ENCODE results near the gene SMIM38.
"Not testable (repeated sequence)": the region's sequence is repeated elsewhere in the genome, so short reads cannot be mapped to it uniquely, and the experiment has no call there.

The SMIM38 gene

DNA sequence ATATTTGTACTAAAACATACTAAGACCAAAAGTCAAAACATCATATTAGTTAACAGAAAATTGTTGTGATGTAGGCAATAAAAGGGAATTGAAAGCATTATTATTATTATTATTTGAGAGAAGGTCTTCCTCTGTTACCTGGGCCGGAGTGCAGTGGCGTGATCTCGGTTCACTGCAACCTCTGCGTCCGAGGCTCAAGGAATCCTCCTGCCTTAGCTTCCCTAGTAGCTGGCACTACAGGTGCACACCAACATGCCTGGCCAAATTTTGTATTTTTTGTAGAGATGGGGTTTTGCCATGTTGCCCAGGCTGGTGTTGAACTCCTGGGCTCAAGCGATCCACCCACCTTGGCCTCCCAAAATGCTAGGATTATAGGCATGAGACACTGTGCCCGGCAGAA lies 15.6 kb upstream of the SMIM38 start:
- not testable (repeated sequence) for DNase-seq (ENCODE audit: low spot score)

GRCh38 chr11:69140635-69141034 lies 15.1 kb upstream of the SMIM38 start:
- DNase-seq (ENCODE audit: low spot score) = no peak

DNA sequence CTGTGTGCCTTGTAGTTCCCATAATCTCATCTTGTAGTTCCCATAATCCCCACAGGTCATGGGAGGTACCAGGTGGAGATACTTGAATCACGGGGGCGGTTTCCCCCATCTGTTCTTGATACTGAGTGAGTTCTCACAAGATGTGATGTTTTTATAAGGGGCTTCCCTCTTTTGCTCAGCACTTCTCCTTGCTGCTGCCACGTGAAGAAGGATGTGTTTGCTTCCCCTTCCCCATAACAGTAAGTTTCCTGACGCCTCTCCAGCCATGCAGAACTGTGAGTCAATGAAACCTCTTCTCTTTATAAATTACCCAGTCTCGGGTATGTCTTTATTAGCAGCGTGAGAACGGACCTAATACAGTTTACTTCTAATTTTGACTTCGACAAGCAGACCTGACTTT lies 14.0 kb upstream of the SMIM38 start:
- no peak for DNase-seq (ENCODE audit: low spot score)

DNA sequence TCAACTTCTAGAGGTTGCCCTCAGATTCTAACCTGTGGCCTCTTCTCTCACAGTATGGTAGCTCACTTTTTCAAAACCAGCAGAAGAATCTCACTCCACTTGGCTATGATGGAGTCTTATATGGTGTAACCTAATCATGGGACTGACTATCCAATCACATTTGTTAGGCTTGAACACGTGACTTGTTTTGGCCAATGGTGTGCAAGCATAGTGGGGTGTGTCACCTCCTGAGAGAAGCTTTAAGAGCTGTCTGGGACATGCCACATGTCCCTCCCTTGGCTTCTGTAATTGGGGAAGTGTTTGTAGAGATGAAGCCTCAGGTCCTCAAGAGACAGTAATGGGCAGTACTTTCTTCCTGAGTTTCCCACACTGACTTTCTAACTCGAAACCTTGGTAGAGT lies 12.8 kb upstream of the SMIM38 start:
- DNase-seq (ENCODE audit: low spot score) = no peak

DNA sequence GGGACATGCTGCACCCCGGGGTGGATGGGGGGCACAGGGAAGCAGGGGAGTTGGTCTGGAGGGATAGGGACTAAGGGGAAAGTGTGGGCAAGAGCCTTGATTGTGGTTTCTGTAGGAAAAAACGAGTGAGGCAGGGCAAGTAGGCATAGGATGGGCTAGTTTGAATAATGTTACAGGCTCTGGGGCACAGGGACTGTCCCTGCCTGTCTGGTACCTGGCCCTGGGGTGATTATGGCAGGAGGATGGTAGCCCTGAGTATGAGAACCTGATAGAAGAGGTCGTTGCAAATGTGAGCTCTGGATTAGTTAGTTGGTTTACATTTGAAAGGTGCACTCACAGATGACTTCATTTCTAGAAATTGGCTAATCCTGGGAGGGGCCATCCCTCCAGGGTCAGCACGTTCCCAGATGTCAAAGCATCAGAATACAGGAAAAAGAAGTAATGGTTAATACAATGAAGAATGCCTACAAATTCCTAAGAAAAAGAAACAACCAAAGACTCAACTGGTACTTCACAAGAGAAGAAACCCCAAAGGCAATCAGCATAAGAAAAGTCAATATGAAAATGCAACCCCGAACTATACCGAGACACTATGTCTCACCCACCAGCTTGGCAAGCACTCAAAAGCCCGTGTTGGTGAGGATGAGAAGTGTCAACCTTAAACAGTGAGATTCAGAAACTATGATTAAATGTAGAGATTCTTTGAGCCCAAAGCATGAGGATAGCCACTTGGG lies 11.3 kb upstream of the SMIM38 start:
- no peak for DNase-seq (ENCODE audit: low spot score)

DNA sequence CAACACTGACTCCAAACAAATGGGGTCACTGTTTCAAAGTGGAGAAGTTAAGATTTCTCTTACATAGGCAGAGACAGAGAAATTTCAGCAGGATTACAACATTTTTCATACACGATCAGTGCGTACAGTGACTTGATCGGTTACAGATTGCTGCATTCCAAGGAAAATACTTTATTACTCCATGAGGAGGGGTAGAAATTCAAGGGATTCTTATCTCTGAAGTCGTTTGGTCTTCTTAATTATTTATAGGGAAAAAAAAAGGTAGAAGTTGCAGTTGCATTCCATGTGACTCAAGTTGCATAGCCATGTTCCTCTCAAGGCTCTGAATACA lies 10.7 kb upstream of the SMIM38 start:
- DNase-seq (ENCODE audit: low spot score) = no peak

GRCh38 chr11:69148377-69148762 lies 7.4 kb upstream of the SMIM38 start:
- DNase-seq (ENCODE audit: low spot score) = no peak

- DNase-seq (ENCODE audit: low spot score) = no peak
Observed at GRCh38 chr11:69148806-69149205, 6.9 kb upstream of the SMIM38 start.

DNA sequence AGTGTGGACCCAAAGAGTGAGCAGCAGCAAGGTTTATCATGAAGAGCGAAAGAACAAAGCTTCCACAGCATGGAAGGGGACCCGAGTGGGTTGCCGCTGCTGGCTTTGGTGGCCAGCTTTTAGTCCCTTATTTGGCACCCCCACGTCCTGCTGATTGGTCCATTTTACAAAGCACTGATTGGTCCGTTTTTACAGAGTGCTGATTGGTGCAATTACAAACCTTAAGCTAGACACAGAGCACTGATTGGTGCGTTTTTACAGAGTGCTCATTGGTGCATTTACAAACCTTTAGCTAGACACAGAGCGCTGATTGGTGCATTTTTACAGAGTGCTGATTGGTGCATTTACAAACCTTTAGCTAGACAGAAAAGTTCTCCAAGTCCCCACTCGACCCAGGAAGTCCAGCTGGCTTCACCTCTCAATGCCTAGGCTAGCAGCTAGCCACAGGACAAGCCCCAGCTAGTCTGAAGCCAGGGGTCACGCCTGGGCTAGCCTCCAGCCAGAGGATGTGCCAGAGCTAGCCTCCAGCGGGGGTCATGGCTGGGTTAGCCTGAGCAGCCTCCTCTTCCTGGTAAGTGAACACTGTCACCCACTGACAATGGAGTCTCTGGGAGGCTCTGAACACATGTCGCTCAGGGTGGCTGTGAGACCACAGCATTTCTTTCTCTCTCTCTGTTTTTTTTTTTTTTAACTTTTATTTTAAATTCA lies 6.2 kb upstream of the SMIM38 start:
- not testable (repeated sequence) for DNase-seq (ENCODE audit: low spot score)

GRCh38 chr11:69150175-69150574 lies 5.6 kb upstream of the SMIM38 start:
- DNase-seq (ENCODE audit: low spot score) = no peak

DNA sequence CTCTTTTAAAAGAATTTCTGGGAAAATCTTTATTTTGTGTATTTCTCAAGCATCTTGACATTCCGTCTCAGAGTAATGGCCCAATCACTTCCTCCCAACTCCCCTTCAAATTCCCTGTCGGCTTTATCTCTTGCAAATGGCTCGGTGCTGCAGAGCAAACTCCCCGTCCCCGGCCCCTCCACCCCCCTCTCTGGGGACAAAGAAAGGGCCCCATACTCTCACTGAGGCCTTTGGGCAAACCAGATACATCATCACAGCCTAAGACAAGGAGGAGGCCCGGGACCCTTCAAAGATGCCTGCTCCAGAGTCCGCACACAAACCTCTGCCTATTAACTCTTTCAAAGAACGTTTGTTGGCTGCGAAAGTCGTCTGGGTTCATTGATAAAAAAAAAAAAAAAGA lies 3.9 kb upstream of the SMIM38 start:
- no peak for DNase-seq (ENCODE audit: low spot score)

GRCh38 chr11:69152733-69153421 lies 2.9 kb upstream of the SMIM38 start:
- DNase-seq (ENCODE audit: low spot score) = no peak

- no peak for DNase-seq (ENCODE audit: low spot score)
Observed at GRCh38 chr11:69153661-69154060, 2.1 kb upstream of the SMIM38 start.

GRCh38 chr11:69154211-69154913 lies 1.4 kb upstream of the SMIM38 start:
- DNase-seq (ENCODE audit: low spot score) = no peak

DNA sequence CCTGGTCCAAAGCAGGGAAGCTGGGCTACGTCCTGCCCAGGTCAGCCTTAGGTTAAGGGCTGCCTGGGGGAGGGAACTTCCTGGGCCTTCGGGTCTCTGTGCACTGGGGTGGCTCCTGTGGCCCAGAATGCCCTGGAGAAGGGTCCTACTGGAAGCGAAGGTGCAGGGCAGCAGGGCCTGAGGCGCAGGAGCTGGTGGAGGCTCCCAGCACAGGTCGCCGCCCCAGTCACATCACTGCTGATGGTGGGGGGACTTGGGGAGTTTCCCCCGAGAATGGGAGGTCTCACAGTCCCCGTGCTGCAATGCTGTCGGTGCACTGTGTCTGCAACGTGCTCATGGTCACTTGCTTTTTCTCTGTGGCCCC lies 815 bp upstream of the SMIM38 start:
- DNase-seq (ENCODE audit: low spot score) = no peak

GRCh38 chr11:69156235-69156639 lies 502 bp downstream of the SMIM38 start:
- DNase-seq (ENCODE audit: low spot score) = no peak

DNA sequence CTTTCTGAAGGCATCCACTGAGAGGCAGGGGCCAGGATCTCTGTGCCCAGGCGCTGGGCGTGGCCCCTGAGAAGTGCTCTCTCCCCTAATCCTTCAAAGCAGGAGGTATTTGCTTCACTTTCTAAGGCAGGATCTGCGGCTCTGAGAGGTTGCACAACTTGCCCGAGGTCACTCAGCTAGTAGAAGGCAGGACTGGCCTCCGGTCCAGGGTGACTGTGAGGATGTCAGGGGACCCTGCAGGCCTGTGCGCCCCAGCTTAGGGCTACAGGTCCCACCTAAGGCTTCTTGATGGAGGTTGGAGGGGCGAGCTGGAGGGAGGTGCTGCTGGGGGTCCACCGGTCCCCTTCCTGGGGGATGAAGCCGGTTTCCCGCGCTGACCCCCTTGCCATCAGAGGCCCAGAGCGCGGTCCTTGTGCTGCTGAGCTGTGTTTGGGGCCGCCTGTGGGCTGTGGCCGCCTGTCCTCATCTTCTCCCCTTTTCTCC lies 979 bp downstream of the SMIM38 start:
- no peak for DNase-seq (ENCODE audit: low spot score)

GRCh38 chr11:69157156-69157821 lies 1.6 kb downstream of the SMIM38 start:
- DNase-seq (ENCODE audit: low spot score) = no peak

- DNase-seq (ENCODE audit: low spot score) = no peak
Observed at GRCh38 chr11:69157822-69158231, 2.1 kb downstream of the SMIM38 start.

DNA sequence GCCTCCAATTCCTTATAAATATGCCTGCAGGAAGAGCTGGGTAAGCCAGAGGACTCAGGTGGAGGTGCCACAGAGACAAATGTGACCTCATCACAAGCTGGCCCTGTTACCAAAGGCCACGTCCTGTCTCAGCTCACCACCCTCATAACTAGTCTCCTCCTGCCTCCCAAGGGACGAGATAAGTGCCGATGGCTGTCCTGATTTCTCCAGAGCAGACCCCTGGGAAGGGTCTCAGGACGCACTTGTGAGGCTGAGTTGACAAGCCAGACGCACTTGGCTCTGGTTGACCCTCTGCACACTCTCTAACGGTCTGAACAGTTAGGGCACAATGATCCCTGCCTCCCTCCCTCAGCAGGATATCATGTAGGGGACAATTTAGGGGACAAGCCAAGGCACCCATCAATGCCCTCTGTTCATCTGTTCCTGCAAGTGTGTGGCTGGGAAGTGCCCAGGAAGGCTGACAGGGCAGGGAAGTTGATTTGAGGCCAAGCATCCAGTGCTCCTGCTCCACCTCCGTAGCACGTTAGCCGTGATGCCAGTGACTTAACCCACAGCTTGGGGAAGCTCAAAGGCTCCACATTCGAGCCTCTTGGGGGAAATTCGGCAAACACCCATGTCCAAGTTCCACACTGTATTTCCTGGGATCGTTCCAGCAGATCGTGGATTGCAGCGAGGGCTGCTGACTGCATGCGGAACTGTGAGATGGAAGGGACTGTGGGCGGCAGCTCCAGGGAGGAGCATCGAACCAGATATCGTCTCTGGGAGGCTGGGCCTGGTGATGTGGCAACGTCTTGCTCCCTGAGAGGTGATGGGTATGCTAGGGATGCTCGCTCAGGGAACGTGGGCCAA lies 2.8 kb downstream of the SMIM38 start:
- no peak for DNase-seq (ENCODE audit: low spot score)

Data from CD4-positive, alpha-beta T cell treated with Interleukin-6 at 100 ng/mL for 8 hours (primary cell).